Hippocampal formation (tissue), 2 donors: Measurements from ENCODE around the gene UPB1.

Experiments used
- DNase-seq, 2 donors: peaks; one replicate each; lab custom pipeline; 2025; lab: John Stamatoyannopoulos, UW

The UPB1 gene

GRCh38 chr22:24494528-24495364 is at the start of gene UPB1:
UPB1 (plus strand) TSS chr22:24495332; CDS start chr22:24495404, 72 bp downstream.
- DNase-seq, result no peak

GRCh38 chr22:24445481-24446259 is 49.5 kb upstream of the UPB1 start:
- no peak for DNase-seq

- no peak for DNase-seq
These were observed 48.9 kb upstream of the UPB1 start for GRCh38 chr22:24446260-24446611.

- DNase-seq, result no peak
These were observed 44.5 kb upstream of the UPB1 start for GRCh38 chr22:24450610-24451009.

GRCh38 chr22:24451162-24451561 is 44.0 kb upstream of the UPB1 start:
- DNase-seq, result no peak

- DNase-seq, result no peak
These were observed 41.3 kb upstream of the UPB1 start for GRCh38 chr22:24453853-24454252.

GRCh38 chr22:24455039-24455438 is 40.1 kb upstream of the UPB1 start:
- DNase-seq, result no peak

- DNase-seq, result no peak
These were observed 39.2 kb upstream of the UPB1 start for GRCh38 chr22:24455751-24456426.

- DNase-seq, result no peak
These were observed 37.2 kb upstream of the UPB1 start for GRCh38 chr22:24457894-24458420.

- DNase-seq, result no peak
These were observed 35.2 kb upstream of the UPB1 start for GRCh38 chr22:24459911-24460310.

GRCh38 chr22:24460418-24461089 is 34.6 kb upstream of the UPB1 start:
- no peak for DNase-seq

- DNase-seq, result no peak
These were observed 31.9 kb upstream of the UPB1 start for GRCh38 chr22:24463071-24463760.

- no peak for DNase-seq
These were observed 29.6 kb upstream of the UPB1 start for GRCh38 chr22:24465566-24465965.

- no peak for DNase-seq
These were observed 29.2 kb upstream of the UPB1 start for GRCh38 chr22:24465975-24466374.

- DNase-seq, result no peak
These were observed 28.3 kb upstream of the UPB1 start for GRCh38 chr22:24466716-24467328.

- no peak for DNase-seq
These were observed 27.8 kb upstream of the UPB1 start for GRCh38 chr22:24467340-24467739.

GRCh38 chr22:24471570-24471969 is 23.6 kb upstream of the UPB1 start:
- no peak for DNase-seq

GRCh38 chr22:24473284-24473683 is 21.8 kb upstream of the UPB1 start:
- no peak for DNase-seq

- no peak for DNase-seq
These were observed 20.9 kb upstream of the UPB1 start for GRCh38 chr22:24474221-24474620.

GRCh38 chr22:24474649-24475255 is 20.4 kb upstream of the UPB1 start:
- DNase-seq, result no peak
